HEK293 (cell line): ENCODE results near the gene RAET1G.

Source experiments
- ATF2 ChIP-seq: fragments of 450-650 bp; formaldehyde crosslinking; IDR thresholded peaks from 2 replicates; pipeline ENCODE4 v1.5.1; 2016; ENCODE audit warnings: missing biosample characterization, missing genetic modification characterization, low read depth
- KLF1 ChIP-seq: fragments of 450-650 bp; formaldehyde crosslinking; IDR thresholded peaks from 2 replicates; pipeline ENCODE4 v1.5.1; 2016; ENCODE audit warnings: missing biosample characterization, missing genetic modification characterization
- PRDM2 ChIP-seq: fragments of 450-650 bp; formaldehyde crosslinking; IDR thresholded peaks from 2 replicates; pipeline ENCODE4 v1.5.1; 2016; ENCODE audit warnings: missing biosample characterization, missing genetic modification characterization, borderline replicate concordance
- REPIN1 ChIP-seq: fragments of 450-650 bp; formaldehyde crosslinking; IDR thresholded peaks from 2 replicates; pipeline ENCODE4 v1.5.1; 2017; ENCODE audit warnings: missing biosample characterization, missing genetic modification characterization, low read depth
- WT1 ChIP-seq: fragments of 450-650 bp; formaldehyde crosslinking; IDR thresholded peaks from 2 replicates; pipeline ENCODE4 v1.5.1; 2016; ENCODE audit warnings: missing biosample characterization, missing genetic modification characterization
- YY1 ChIP-seq: fragments of 450-650 bp; formaldehyde crosslinking; IDR thresholded peaks from 2 replicates; pipeline ENCODE4 v1.5.1; 2018; ENCODE audit warnings: missing biosample characterization, missing genetic modification characterization
- ZBTB10 ChIP-seq: fragments of 450-650 bp; formaldehyde crosslinking; IDR thresholded peaks from 2 replicates; pipeline ENCODE4 v1.5.1; 2016; ENCODE audit warnings: missing biosample characterization, missing genetic modification characterization
- ZBTB44 ChIP-seq: fragments of 450-650 bp; IDR thresholded peaks from 2 replicates; pipeline ENCODE4 v1.5.1; 2018; ENCODE audit warnings: missing biosample characterization, mild to moderate bottlenecking, missing genetic modification characterization
- ZFHX2 ChIP-seq: fragments of 450-650 bp; formaldehyde crosslinking; conservative IDR thresholded peaks from 2 replicates; pipeline ENCODE4 v1.5.1; 2016; ENCODE audit warnings: missing biosample characterization, missing genetic modification characterization
- ZNF10 ChIP-seq: fragments of 450-650 bp; formaldehyde crosslinking; IDR thresholded peaks from 2 replicates; pipeline ENCODE4 v1.5.1; 2017; ENCODE audit warnings: missing biosample characterization, missing genetic modification characterization
- ZNF112 ChIP-seq: fragments of 450-650 bp; formaldehyde crosslinking; IDR thresholded peaks from 2 replicates; pipeline ENCODE4 v1.5.0; 2017; ENCODE audit warnings: missing biosample characterization, missing genetic modification characterization
- ZNF16 ChIP-seq: fragments of 450-650 bp; formaldehyde crosslinking; IDR thresholded peaks from 2 replicates; pipeline ENCODE4 v1.5.1; 2016; ENCODE audit warnings: low read depth, missing biosample characterization, missing genetic modification characterization
- ZNF18 ChIP-seq: fragments of 450-650 bp; formaldehyde crosslinking; IDR thresholded peaks from 2 replicates; pipeline ENCODE4 v1.5.1; 2016; ENCODE audit warnings: missing biosample characterization, missing genetic modification characterization
- ZNF350 ChIP-seq: fragments of 450-650 bp; formaldehyde crosslinking; IDR thresholded peaks from 2 replicates; pipeline ENCODE4 v1.5.0; 2017; ENCODE audit warnings: missing biosample characterization, mild to moderate bottlenecking, missing genetic modification characterization
- ZNF354C ChIP-seq: fragments of 450-650 bp; formaldehyde crosslinking; IDR thresholded peaks from 2 replicates; pipeline ENCODE4 v1.5.1; 2016; ENCODE audit warnings: missing biosample characterization, missing genetic modification characterization, low read depth, borderline replicate concordance
- ZNF404 ChIP-seq: fragments of 450-650 bp; formaldehyde crosslinking; IDR thresholded peaks from 2 replicates; pipeline ENCODE4 v1.5.1; 2017; ENCODE audit warnings: missing biosample characterization, missing genetic modification characterization
- ZNF416 ChIP-seq: fragments of 450-650 bp; formaldehyde crosslinking; IDR thresholded peaks from 2 replicates; pipeline ENCODE4 v1.5.1; 2016; ENCODE audit warnings: missing biosample characterization, missing genetic modification characterization
- ZNF518A ChIP-seq: fragments of 450-650 bp; formaldehyde crosslinking; conservative IDR thresholded peaks from 2 replicates; pipeline ENCODE4 v1.5.1; 2016; ENCODE audit warnings: low read depth, missing biosample characterization, missing genetic modification characterization
- ZNF521 ChIP-seq: fragments of 450-650 bp; formaldehyde crosslinking; IDR thresholded peaks from 2 replicates; pipeline ENCODE4 v1.5.1; 2017; ENCODE audit warnings: missing biosample characterization, mild to moderate bottlenecking, missing genetic modification characterization
- ZNF791 ChIP-seq: fragments of 450-650 bp; formaldehyde crosslinking; IDR thresholded peaks from 2 replicates; pipeline ENCODE4 v1.5.1; 2016; ENCODE audit warnings: missing biosample characterization, missing genetic modification characterization
- ZSCAN23 ChIP-seq: fragments of 450-650 bp; formaldehyde crosslinking; IDR thresholded peaks from 2 replicates; pipeline ENCODE4 v1.5.1; 2016; ENCODE audit warnings: missing biosample characterization, missing genetic modification characterization

Gene RAET1G

GRCh38 chr6:149922642-149923326 is at the start of gene RAET1G (continued):
- TF ChIP-seq ZNF518A (tag by site-specific recombination) (no peak), KLF1 (tag by site-specific recombination) (no peak), ZBTB44 (tag by site-specific recombination) (0 out of 2 replicates have a peak, but pooled peaks have one; percentile 25), ZNF521 (tag by site-specific recombination) (no peak), PRDM2 (tag by site-specific recombination) (no peak), ZNF18 (tag by site-specific recombination) (no peak), YY1 (tag by site-specific recombination) (no peak), ZFHX2 (peak; percentile 34; the same call in 1 of the 2 replicates), ZNF112 (tag by site-specific recombination) (no peak), ZNF350 (tag by site-specific recombination) (peak; percentile 83), ZNF791 (tag by site-specific recombination) (no peak), ZBTB10 (tag by site-specific recombination) (peak; percentile 37; the same call in 1 of the 2 replicates), ZNF416 (no peak), ZNF354C (no peak), ATF2 (tag by site-specific recombination) (no peak), WT1 (no peak), ZNF404 (tag by site-specific recombination) (no peak), REPIN1 (tag by site-specific recombination) (no peak), ZNF10 (no peak), ZSCAN23 (tag by site-specific recombination) (no peak), ZNF16 (tag by site-specific recombination) (no peak)
